GM21825 (cell line): ENCODE results near the gene NAV3.

Experiments used
- ATAC-seq: cut with Tn5 transposase; IDR thresholded peaks from one replicate; pipeline ENCODE4 v1.9.1; 2021; ENCODE audit warnings: mild to moderate bottlenecking, moderate library complexity; ENCODE audit not compliant: unreplicated experiment

Gene NAV3

GRCh38 chr12:77924703-77925102 is 94.0 kb downstream of the NAV3 start:
- no peak for ATAC-seq

GRCh38 chr12:77925536-77926108 is 94.9 kb downstream of the NAV3 start:
- peak; percentile 99 for ATAC-seq

GRCh38 chr12:77928078-77928477 is 97.4 kb downstream of the NAV3 start:
- no peak for ATAC-seq

- no peak for ATAC-seq
Measured at GRCh38 chr12:77932216-77932615, 101.5 kb downstream of the NAV3 start.

GRCh38 chr12:77938301-77938700 is 107.6 kb downstream of the NAV3 start:
- ATAC-seq: no peak

GRCh38 chr12:77940011-77940423 is 109.3 kb downstream of the NAV3 start:
- no peak for ATAC-seq

GRCh38 chr12:77940567-77940966 is 109.9 kb downstream of the NAV3 start:
- ATAC-seq: no peak

GRCh38 chr12:77941401-77941800 is 110.7 kb downstream of the NAV3 start:
- no peak for ATAC-seq

GRCh38 chr12:77943466-77943865 is 112.8 kb downstream of the NAV3 start:
- no peak for ATAC-seq

- no peak for ATAC-seq
Measured at GRCh38 chr12:77946541-77947061, 115.9 kb downstream of the NAV3 start.

GRCh38 chr12:77947330-77947729 is 116.6 kb downstream of the NAV3 start:
- ATAC-seq: no peak

GRCh38 chr12:77947746-77948145 is 117.1 kb downstream of the NAV3 start:
- no peak for ATAC-seq

GRCh38 chr12:77949943-77950342 is 119.2 kb downstream of the NAV3 start:
- ATAC-seq: no peak

- ATAC-seq: no peak
Measured at GRCh38 chr12:77953528-77954205, 123.0 kb downstream of the NAV3 start.

GRCh38 chr12:77954206-77954555 is 123.5 kb downstream of the NAV3 start:
- no peak for ATAC-seq

GRCh38 chr12:77957062-77957461 is 126.4 kb downstream of the NAV3 start:
- no peak for ATAC-seq

- ATAC-seq: no peak
Measured at GRCh38 chr12:77963576-77964178, 133.0 kb downstream of the NAV3 start.

GRCh38 chr12:77965790-77966189 is 135.1 kb downstream of the NAV3 start:
- ATAC-seq: no peak

GRCh38 chr12:77968021-77968420 is 137.3 kb downstream of the NAV3 start:
- no peak for ATAC-seq

GRCh38 chr12:77968571-77968970 is 137.9 kb downstream of the NAV3 start:
- no peak for ATAC-seq

- ATAC-seq: no peak
Measured at GRCh38 chr12:77973579-77973978, 142.9 kb downstream of the NAV3 start.

- ATAC-seq: no peak
Measured at GRCh38 chr12:77974645-77975044, 144.0 kb downstream of the NAV3 start.
